ENCODE measurements around the gene NOXA1. TPM values are rescaled to one million over a fixed set of nuclear protein-coding genes. Genes with fewer than 3 reads are reported as not detected.

NOXA1 gene
- total RNA-seq, 1 donor from 2014 or later: 0.50 TPM

DNA sequence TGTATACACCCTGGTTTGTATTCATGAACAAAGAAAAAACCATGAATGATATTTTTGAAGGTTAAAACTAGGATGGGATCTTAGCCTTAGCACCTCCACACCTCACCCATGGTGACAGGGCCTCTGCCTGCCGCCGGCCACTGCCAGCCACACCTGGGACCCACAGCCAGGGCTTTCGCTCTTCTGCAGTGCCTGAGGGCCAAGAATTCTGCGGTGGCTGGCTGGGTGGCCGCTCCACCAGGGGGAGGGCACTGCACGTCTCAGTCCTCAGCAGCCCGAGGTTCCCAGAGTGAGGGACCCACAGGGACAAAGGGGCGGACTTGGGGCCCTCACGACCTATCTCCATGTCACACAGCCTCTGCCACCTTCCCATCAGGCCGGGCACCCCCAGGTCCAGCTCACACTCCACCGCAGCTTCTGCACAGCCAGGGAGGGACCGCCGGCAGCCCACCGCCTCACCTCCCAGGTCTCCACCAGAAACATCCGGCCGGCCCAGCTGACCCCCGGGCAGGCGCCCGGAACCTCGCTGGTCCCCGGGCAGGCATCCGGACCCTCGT lies 7.1 kb upstream of the NOXA1 start:
- FAIRE-seq (no peak), DNase-seq (ENCODE audit: low read depth) (no peak)
- H3K4me1 ChIP-seq (ENCODE audit: insufficient read depth, low read length): peaks cover 16% of the 10 kb centered on the region
- H4K20me1 ChIP-seq (ENCODE audit: insufficient read depth, low read length): peaks cover 6% of the 10 kb centered on the region
- H3K4me3 ChIP-seq (ENCODE audit: insufficient read depth, low read depth, low read length): no peak overlapping the region
- no peak overlapping the region for H3K4me3 Mint-ChIP-seq (ENCODE audit: unreplicated experiment)
- no peaks in the 10 kb centered on the region for H3K36me3 Mint-ChIP-seq (ENCODE audit: low read depth, unreplicated experiment)
- no peak overlapping the region for H2AFZ ChIP-seq (ENCODE audit: low read depth, low read length)
- H3K27ac ChIP-seq (ENCODE audit: low read depth, low read length): no peak overlapping the region
- H3K27ac Mint-ChIP-seq (ENCODE audit: unreplicated experiment): no peak overlapping the region
- H3K27me3 ChIP-seq (ENCODE audit: insufficient read depth, low read length): no peaks in the 10 kb centered on the region
- H3K9me3 Mint-ChIP-seq (ENCODE audit: unreplicated experiment): no peaks in the 10 kb centered on the region
- H3K9me3 ChIP-seq (ENCODE audit: insufficient read depth, low read depth, low read length): no peaks in the 10 kb centered on the region
- H3K79me2 ChIP-seq (ENCODE audit: insufficient read depth, low read length): peaks cover 11% of the 10 kb centered on the region
- H3K36me3 ChIP-seq (ENCODE audit: insufficient read depth, low read length): no peaks in the 10 kb centered on the region
- no peak overlapping the region for H3K4me2 ChIP-seq (ENCODE audit: low read length)
- TF ChIP-seq EZH2 (IDR thresholded peaks at IDR 0.05; ENCODE audit: insufficient read depth, low read length): no peak
- TF ChIP-seq, protein P1, sequence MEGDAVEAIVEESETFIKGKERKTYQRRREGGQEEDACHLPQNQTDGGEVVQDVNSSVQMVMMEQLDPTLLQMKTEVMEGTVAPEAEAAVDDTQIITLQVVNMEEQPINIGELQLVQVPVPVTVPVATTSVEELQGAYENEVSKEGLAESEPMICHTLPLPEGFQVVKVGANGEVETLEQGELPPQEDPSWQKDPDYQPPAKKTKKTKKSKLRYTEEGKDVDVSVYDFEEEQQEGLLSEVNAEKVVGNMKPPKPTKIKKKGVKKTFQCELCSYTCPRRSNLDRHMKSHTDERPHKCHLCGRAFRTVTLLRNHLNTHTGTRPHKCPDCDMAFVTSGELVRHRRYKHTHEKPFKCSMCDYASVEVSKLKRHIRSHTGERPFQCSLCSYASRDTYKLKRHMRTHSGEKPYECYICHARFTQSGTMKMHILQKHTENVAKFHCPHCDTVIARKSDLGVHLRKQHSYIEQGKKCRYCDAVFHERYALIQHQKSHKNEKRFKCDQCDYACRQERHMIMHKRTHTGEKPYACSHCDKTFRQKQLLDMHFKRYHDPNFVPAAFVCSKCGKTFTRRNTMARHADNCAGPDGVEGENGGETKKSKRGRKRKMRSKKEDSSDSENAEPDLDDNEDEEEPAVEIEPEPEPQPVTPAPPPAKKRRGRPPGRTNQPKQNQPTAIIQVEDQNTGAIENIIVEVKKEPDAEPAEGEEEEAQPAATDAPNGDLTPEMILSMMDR (IDR thresholded peaks at IDR 0.05; ENCODE audit: insufficient read depth, low read depth, low read length): no peak
- no peaks in the 10 kb centered on the region for H3K27me3 Mint-ChIP-seq (ENCODE audit: low read depth, unreplicated experiment)
- H3K9ac ChIP-seq (ENCODE audit: low read length): no peak overlapping the region
- peaks cover 10% of the 10 kb centered on the region for H3K4me1 Mint-ChIP-seq (ENCODE audit: low read depth, unreplicated experiment)

DNA sequence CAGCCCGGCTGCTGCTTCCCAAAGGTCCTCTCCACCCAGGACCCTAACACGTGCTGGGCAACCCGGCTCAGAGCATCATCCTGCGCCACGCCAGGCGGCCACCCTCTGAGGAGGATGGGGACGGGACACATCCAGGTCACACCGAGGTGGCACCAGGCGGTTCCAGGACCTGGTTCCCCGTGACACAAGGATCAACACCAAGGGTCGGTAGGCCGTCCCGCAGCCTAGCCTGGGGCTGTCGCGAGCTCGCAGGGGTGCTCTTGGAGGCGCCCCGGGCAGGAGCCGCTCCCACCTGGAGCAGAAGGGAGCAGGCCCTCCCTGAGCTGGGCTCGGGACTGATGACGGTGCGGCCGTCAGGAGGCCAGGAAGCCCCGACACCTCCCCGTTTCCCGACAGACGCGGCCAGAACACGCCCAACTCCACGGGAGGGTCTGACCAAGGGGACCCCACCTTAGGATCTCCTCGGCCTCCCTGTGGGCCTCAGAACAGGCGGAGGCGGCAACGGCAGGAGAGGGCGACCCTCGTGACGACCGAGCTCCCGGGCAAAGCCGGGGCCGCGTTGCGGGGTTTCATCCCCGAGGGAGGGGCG lies 6.5 kb upstream of the NOXA1 start:
- Histone ChIP-seq H3K79me2 (ENCODE audit: insufficient read depth, low read length) (peaks cover 16% of the 10 kb centered on the region), H3K27me3 (ENCODE audit: insufficient read depth, low read length) (no peaks in the 10 kb centered on the region), H3K36me3 (ENCODE audit: insufficient read depth, low read length) (no peaks in the 10 kb centered on the region), H3K4me3 (ENCODE audit: insufficient read depth, low read depth, low read length) (no peak overlapping the region), H3K27ac (ENCODE audit: low read depth, low read length) (no peak overlapping the region), H3K4me1 (ENCODE audit: insufficient read depth, low read length) (peaks cover 15% of the 10 kb centered on the region), H3K9ac (ENCODE audit: low read length) (no peak overlapping the region), H4K20me1 (ENCODE audit: insufficient read depth, low read length) (peaks cover 6% of the 10 kb centered on the region), H2AFZ (ENCODE audit: low read depth, low read length) (no peak overlapping the region), H3K4me2 (ENCODE audit: low read length) (no peak overlapping the region), H3K9me3 (ENCODE audit: insufficient read depth, low read depth, low read length) (no peaks in the 10 kb centered on the region)
- Mint-ChIP-seq H3K27me3 (ENCODE audit: low read depth, unreplicated experiment) (no peaks in the 10 kb centered on the region), H3K36me3 (ENCODE audit: low read depth, unreplicated experiment) (no peaks in the 10 kb centered on the region), H3K27ac (ENCODE audit: unreplicated experiment) (no peak overlapping the region), H3K9me3 (ENCODE audit: unreplicated experiment) (no peaks in the 10 kb centered on the region), H3K4me3 (ENCODE audit: unreplicated experiment) (no peak overlapping the region), H3K4me1 (ENCODE audit: low read depth, unreplicated experiment) (peaks cover 10% of the 10 kb centered on the region)
- no peak for DNase-seq (ENCODE audit: low read depth)
- TF ChIP-seq EZH2 (IDR thresholded peaks at IDR 0.05; ENCODE audit: insufficient read depth, low read length): no peak
- TF ChIP-seq, protein P1 (IDR thresholded peaks at IDR 0.05; ENCODE audit: insufficient read depth, low read depth, low read length): no peak
- no peak for FAIRE-seq
